Measurements from ENCODE around the gene CIROP. TPM values are rescaled to one million over a fixed set of nuclear protein-coding genes. Genes with fewer than 3 reads are reported as not detected.

CIROP gene, protein sequence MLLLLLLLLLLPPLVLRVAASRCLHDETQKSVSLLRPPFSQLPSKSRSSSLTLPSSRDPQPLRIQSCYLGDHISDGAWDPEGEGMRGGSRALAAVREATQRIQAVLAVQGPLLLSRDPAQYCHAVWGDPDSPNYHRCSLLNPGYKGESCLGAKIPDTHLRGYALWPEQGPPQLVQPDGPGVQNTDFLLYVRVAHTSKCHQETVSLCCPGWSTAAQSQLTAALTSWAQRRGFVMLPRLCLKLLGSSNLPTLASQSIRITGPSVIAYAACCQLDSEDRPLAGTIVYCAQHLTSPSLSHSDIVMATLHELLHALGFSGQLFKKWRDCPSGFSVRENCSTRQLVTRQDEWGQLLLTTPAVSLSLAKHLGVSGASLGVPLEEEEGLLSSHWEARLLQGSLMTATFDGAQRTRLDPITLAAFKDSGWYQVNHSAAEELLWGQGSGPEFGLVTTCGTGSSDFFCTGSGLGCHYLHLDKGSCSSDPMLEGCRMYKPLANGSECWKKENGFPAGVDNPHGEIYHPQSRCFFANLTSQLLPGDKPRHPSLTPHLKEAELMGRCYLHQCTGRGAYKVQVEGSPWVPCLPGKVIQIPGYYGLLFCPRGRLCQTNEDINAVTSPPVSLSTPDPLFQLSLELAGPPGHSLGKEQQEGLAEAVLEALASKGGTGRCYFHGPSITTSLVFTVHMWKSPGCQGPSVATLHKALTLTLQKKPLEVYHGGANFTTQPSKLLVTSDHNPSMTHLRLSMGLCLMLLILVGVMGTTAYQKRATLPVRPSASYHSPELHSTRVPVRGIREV
- total RNA-seq: not detected
- not detected for polyA plus RNA-seq
- long read RNA-seq, donor 1: 0 reads
- long read RNA-seq, donor 2: 0 reads
- long read RNA-seq, donor 3: 0 reads
- long read RNA-seq, donor 4: 0 reads
- long read RNA-seq, donor 5: 0 reads

DNA sequence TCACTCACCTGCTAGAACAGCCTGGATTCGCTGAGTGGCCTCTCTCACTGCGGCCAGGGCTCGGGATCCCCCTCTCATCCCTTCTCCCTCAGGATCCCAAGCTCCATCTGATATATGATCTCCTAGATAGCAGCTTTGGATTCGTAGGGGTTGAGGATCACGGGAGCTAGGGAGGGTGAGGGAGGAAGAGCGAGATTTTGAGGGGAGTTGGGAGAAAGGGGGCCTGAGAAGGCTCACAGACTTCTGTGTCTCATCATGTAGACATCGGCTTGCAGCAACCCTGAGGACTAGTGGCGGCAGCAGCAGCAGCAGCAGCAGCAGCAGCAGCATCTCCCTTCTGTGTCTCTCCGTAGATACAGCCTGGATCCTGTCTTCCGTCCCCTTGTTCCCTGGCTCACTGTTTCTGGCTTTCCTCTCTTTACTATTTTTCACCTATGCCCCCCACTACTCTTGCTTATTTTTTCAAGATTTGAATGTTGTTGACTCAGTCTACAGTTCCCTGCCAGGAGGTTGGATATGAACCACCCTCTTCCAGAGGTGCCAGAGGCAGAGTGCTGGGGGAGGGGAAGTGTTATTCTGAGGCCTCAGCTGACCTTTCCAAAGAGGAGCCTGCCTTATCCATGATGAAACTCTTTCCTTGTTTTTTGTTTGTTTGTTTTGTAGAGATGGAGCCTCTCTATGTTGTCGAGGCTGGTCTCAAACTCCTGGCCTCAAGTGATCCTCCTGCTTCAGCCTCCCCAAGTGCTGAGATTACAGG, at the start of gene CIROP:
TSS of gene CIROP (minus strand) at position 399 of the 757 bp plus-strand sequence. CDS start at position 330, 69 bp downstream.
- no peak for DNase-seq
- Histone ChIP-seq H3K4me1 (ENCODE audit: control insufficient read depth in 5 of 5, insufficient read depth in 5 of 5, low read length in 5 of 5) (peaks cover 0 to 9% (median 0%) of the 10 kb centered on the region in 5 donors), H3K27me3 (ENCODE audit: control insufficient read depth in 3 of 3, insufficient read depth in 3 of 3, low read length in 2 of 3) (peaks cover 0 to 1% (median 0%) of the 10 kb centered on the region in 3 donors), H3K27ac (ENCODE audit: low read depth in 1 of 2, low read length in 1 of 2) (no peak within 1 kb of the TSS), H3K9me3 (ENCODE audit: control insufficient read depth in 4 of 4, insufficient read depth in 3 of 4, low read length in 3 of 4) (no peaks in the 10 kb centered on the region), H3K4me3 (no peak within 1 kb of the TSS), H3K36me3 (ENCODE audit: control insufficient read depth in 4 of 4, insufficient read depth in 4 of 4, low read length in 4 of 4) (no peaks in the 10 kb centered on the region), H3K9ac (ENCODE audit: insufficient read depth in 1 of 2, low read length in 2 of 2) (peak within 1 kb of the TSS in 1 of 2 donors; percentile 28)
- TF ChIP-seq, protein P1, sequence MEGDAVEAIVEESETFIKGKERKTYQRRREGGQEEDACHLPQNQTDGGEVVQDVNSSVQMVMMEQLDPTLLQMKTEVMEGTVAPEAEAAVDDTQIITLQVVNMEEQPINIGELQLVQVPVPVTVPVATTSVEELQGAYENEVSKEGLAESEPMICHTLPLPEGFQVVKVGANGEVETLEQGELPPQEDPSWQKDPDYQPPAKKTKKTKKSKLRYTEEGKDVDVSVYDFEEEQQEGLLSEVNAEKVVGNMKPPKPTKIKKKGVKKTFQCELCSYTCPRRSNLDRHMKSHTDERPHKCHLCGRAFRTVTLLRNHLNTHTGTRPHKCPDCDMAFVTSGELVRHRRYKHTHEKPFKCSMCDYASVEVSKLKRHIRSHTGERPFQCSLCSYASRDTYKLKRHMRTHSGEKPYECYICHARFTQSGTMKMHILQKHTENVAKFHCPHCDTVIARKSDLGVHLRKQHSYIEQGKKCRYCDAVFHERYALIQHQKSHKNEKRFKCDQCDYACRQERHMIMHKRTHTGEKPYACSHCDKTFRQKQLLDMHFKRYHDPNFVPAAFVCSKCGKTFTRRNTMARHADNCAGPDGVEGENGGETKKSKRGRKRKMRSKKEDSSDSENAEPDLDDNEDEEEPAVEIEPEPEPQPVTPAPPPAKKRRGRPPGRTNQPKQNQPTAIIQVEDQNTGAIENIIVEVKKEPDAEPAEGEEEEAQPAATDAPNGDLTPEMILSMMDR (IDR thresholded peaks at IDR 0.05; ENCODE audit: control extremely low read depth, extremely low read depth): no peak
- ATAC-seq (ENCODE audit: insufficient read depth, low FRiP score): no peak
- WGBS, 2 donors: 78 to 87% methylated on average over 11 of the region's 11 CpGs

DNA sequence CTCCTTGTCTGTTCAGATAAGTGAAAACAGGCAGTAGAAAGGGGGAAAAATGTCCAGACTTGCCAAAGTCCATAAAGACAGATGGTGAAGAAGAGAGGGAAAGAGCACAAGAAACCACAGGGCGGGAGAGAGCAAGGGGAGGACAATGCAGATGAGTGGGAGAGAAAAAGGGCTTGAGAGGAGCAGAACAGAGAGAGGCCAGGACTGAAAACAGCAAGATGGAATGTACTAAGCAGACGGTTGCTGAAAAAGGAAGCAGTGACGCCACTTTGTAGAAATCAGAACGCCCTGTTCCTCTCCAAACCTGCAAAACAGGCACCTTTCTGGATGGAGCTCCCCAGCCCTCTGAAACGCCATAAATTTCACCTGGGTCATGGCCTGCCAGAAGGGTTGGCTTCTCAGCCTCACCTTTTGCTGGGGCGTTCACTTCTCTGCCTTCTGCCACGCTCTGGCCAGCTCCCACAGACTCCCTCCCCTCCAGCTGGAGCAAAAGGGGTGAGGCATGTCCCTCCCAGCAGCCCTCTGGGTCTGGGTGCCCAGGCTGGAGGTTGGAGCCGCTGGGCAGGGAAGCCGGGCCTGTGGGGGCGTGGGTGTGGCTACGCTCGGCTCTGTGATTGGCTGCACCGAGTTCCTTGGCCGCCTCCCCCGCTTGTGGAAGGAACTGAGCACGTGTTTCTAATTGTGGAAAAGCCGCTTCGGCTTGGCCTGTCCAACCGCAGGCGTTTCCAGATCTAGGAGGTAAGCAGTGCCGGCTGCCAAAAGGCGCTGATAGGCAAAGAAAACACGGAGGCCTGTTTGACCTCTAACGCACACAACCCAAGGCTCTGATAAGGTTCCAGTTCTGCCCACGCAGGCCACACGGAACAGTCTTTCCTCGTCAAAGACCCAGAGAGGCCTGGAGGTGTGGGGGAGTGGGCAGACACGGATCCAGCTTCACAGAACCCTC, 49.3 kb upstream of the CIROP start:
- DNase-seq: peak; percentile 49 to 69 (median 54)
- no peaks in the 10 kb centered on the region for H3K9me3 ChIP-seq (ENCODE audit: control insufficient read depth in 4 of 4, insufficient read depth in 3 of 4, low read length in 3 of 4)
- TF ChIP-seq, protein P1 (IDR thresholded peaks at IDR 0.05; ENCODE audit: control extremely low read depth, extremely low read depth): no peak
- peaks cover 0 to 25% (median 12%) of the 10 kb centered on the region in 4 donors for H3K36me3 ChIP-seq (ENCODE audit: control insufficient read depth in 4 of 4, insufficient read depth in 4 of 4, low read length in 4 of 4)
- H3K4me3 ChIP-seq: no peak overlapping the region
- peak overlapping the region in 1 of 2 donors; percentile 35 for H3K9ac ChIP-seq (ENCODE audit: insufficient read depth in 1 of 2, low read length in 2 of 2)
- H3K4me1 ChIP-seq (ENCODE audit: control insufficient read depth in 5 of 5, insufficient read depth in 5 of 5, low read length in 5 of 5): peaks cover 0 to 44% (median 19%) of the 10 kb centered on the region in 5 donors
- peak; percentile 87 for ATAC-seq (ENCODE audit: insufficient read depth, low FRiP score)
- 32 to 62% methylated on average over 28 of the region's 28 CpGs for WGBS, 2 donors
- H3K27me3 ChIP-seq (ENCODE audit: control insufficient read depth in 3 of 3, insufficient read depth in 3 of 3, low read length in 2 of 3): no peaks in the 10 kb centered on the region
- H3K27ac ChIP-seq (ENCODE audit: low read depth in 1 of 2, low read length in 1 of 2): peak overlapping the region; percentile 86 to 92

DNA sequence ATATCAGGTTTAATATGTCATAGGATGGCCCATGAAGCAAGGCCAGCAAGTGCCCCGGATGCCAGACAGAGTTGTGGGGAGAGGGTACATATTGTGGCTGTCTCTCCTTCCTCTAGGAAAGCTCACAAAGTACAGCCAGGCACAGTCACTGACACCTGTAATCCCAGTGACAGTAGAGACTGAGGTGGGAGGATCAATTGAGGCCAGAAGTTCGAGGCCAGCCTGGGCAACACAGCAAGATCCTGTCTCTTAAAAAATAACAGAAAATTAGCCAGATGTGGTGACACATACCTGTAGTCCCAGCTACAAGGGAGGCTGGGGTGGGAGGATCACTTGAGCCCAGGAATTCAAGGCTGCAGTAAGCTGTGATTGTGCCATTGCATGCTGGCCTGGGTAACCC, 46.6 kb upstream of the CIROP start:
- Histone ChIP-seq H3K4me3 (no peak overlapping the region), H3K27ac (ENCODE audit: low read depth in 1 of 2, low read length in 1 of 2) (no peak overlapping the region), H3K4me1 (ENCODE audit: control insufficient read depth in 5 of 5, insufficient read depth in 5 of 5, low read length in 5 of 5) (peaks cover 0 to 37% (median 19%) of the 10 kb centered on the region in 5 donors), H3K9me3 (ENCODE audit: control insufficient read depth in 4 of 4, insufficient read depth in 3 of 4, low read length in 3 of 4) (no peaks in the 10 kb centered on the region), H3K27me3 (ENCODE audit: control insufficient read depth in 3 of 3, insufficient read depth in 3 of 3, low read length in 2 of 3) (no peaks in the 10 kb centered on the region), H3K9ac (ENCODE audit: insufficient read depth in 1 of 2, low read length in 2 of 2) (no peak overlapping the region), H3K36me3 (ENCODE audit: control insufficient read depth in 4 of 4, insufficient read depth in 4 of 4, low read length in 4 of 4) (peaks cover 0 to 36% (median 14%) of the 10 kb centered on the region in 4 donors)
- TF ChIP-seq, protein P1 (IDR thresholded peaks at IDR 0.05; ENCODE audit: control extremely low read depth, extremely low read depth): no peak
- DNase-seq: no peak
- ATAC-seq (ENCODE audit: insufficient read depth, low FRiP score): no peak
- 95 to 97% methylated on average over 2 of the region's 2 CpGs for WGBS, 2 donors
